ENCODE results near the gene IER2. TPM values are rescaled to one million over a fixed set of nuclear protein-coding genes. Genes with fewer than 3 reads are reported as not detected.
"Not testable (repeated sequence)": the region's sequence is repeated elsewhere in the genome, so short reads cannot be mapped to it uniquely, and the experiment has no call there.

The IER2 gene
- total RNA-seq, 8 experiments from 2014 or later = 33.2 to 61.5 (median 39.8) TPM

DNA sequence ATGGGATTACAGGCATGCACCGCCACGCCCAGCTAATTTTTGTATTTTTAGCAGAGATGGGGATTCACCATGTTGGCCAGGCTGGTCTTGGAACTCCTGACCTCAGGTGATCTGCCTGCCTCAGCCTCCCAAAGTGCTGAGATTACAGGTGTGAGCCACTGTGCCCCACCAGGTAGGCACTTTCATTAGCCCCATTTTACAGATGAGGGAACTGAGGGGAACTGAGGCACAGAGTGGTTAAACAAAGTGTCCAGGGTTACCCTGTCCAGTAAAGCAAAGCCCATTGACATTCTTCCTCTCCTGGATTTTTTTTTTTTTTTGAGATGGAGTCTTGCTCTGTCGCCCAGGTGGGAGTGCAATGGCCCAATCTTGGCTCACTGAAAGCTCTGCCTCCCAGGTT lies 15.9 kb downstream of the IER2 start:
- in situ Hi-C loops (cut with MboI; ENCODE audit: low pct_unique_long_range_greater_than_20kb in 2 of 9, low sequenced_read_pairs in 9 of 9, unreplicated experiment in 9 of 9); H3K27ac ChIP-seq; ATAC-seq (replicated peaks in 6 of 8); H3K4me3 ChIP-seq: not testable (repeated sequence)
- 100% methylated on average over 1 to 2 of the region's 3 CpGs; no CpG with 5 or more reads in 4 of the 10 experiments for WGBS, 10 experiments
- H3K4me1 ChIP-seq (replicated peaks in 1 of 2) = peaks cover 28 to 29% of the 10 kb centered on the region in 2 donors

DNA sequence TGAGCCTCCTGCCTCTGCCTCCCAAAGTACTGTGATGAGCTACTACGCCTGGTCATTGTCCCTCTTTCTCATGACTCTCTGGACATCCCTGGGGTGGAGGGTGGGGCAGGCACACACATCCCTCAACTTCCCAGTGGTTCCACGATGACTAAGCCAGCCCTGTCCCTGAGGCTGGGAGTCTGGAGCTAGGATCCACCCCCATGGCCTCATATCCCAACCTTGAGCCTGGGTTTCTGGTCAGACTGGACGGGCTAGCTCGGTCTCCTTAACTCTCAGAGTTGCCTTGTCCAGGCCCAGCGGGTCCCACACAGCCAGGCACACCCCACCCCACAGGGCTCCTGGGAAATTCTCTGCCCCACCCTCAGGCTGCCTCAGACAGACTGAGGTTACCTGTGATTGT lies 19.6 kb downstream of the IER2 start:
- in situ Hi-C loops (cut with MboI; ENCODE audit: low pct_unique_long_range_greater_than_20kb in 2 of 9, low sequenced_read_pairs in 9 of 9, unreplicated experiment in 9 of 9) = no loop called here
- Histone ChIP-seq H3K27ac (no peak overlapping the region), H3K4me1 (replicated peaks in 1 of 2) (peaks cover 15 to 22% of the 10 kb centered on the region in 2 donors), H3K4me3 (no peak overlapping the region)
- peak in 3 of 8 experiments; percentile 7 to 41 (median 33) for ATAC-seq (replicated peaks in 6 of 8)
- WGBS, 10 experiments = 0 to 100% (median 80%) methylated on average over 1 to 2 of the region's 5 CpGs; no CpG with 5 or more reads in 5 of the 10 experiments

DNA sequence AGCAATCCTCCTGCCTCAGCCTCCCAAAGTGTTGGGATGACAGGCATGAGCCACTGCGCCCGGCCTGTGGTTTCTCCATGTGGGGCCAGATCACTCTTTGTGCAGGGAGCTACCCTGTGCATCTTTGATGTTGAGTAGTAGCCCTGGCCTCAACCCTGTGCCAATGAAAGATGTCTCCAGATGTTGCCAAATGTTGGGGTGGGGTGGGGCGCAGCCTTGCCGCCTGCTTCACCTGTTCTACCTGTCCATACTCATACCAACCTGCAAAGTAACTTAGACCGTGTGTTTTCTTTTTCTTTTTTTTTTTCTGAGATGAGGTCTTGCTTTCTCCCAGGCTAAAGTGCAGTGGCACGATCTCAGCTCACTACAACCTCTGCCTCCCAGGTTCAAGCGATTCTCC lies 20.9 kb downstream of the IER2 start:
- Histone ChIP-seq H3K4me1 (replicated peaks in 1 of 2) (peaks cover 9 to 16% of the 10 kb centered on the region in 2 donors), H3K4me3 (no peak overlapping the region), H3K27ac (no peak overlapping the region)
- no peak for ATAC-seq (replicated peaks in 6 of 8)
- in situ Hi-C loops (cut with MboI; ENCODE audit: low pct_unique_long_range_greater_than_20kb in 2 of 9, low sequenced_read_pairs in 9 of 9, unreplicated experiment in 9 of 9) = no loop called here
- 77 to 100% (median 97%) methylated on average over 1 to 5 of the region's 7 CpGs; no CpG with 5 or more reads in 1 of the 10 experiments for WGBS, 10 experiments

DNA sequence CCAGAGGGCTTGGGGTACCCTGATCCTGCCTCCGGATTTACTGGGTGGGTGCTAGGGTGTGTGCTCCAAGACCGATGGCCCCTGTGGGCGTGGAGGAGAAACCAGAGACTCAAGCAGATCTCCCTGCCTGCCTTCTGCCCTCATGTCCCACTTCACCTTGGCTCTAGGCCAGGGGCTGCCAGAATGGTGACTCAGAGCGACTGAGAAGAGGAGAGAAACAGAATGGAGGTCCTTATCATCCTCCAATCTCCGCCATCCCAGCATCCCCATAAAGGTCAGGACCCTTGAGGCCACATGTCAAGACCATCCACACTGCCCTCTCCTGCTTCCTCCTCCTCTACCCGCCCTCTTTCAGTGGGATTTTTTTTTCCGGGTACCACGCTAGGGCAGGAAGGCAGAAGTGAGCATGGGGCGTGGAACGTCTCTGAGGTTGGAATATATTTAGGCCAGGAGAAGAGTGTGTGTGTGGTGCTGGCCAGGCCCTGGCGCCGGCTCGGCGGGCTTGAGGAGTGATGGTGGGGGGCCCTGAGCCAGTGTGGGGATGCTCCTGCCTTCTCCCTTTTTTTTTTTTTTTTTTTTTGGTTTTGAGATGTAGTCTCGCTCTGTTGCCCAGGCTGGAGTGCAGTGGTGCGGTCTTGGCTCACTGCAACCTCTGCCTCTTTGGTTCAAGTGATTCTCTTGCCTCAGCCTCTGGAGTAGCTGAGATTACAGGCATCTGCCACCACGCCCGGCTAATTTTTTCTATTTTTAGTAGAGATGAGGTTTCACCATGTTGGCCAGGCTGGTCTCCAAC lies 22.3 kb downstream of the IER2 start:
- 13 to 93% (median 40%) methylated on average over 2 to 5 of the region's 18 CpGs; no CpG with 5 or more reads in 5 of the 10 experiments for WGBS, 10 experiments
- peaks cover 3 to 11% of the 10 kb centered on the region in 2 donors for H3K4me1 ChIP-seq (replicated peaks in 1 of 2)
- no peak overlapping the region for H3K27ac ChIP-seq
- in situ Hi-C loops (cut with MboI; ENCODE audit: low pct_unique_long_range_greater_than_20kb in 2 of 9, low sequenced_read_pairs in 9 of 9, unreplicated experiment in 9 of 9) = no loop called here
- no peak overlapping the region for H3K4me3 ChIP-seq
- peak in 6 of 8 experiments; percentile 8 to 57 (median 30) for ATAC-seq (replicated peaks in 6 of 8)

DNA sequence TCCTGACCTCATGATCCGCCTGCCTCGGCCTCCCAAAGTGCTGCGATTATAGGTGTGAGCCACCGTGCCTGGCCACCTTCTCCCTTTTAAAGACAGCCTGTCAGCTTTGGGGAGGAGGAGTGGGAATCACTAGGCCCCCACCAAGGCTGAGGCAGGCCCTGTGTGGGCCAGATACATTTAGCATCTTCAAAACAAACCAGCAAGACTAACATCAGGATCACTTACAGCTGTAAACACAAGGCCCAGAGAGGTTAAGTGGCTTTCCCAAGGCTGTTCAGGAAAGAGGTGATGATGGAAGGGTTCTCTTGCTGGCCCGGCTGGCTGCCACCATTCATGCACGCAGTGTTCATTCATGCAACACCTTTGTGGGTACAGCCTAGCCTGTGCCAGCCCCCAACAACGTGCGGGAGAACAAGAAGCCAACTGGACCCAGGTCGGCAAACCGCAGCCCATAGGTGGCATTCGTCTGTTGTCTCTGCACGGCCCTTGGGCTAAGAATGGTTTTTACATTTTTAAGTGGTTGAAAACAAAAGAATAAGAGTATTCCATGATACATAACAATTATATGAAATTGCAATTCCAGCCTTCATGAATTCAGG lies 23.0 kb downstream of the IER2 start:
- H3K27ac ChIP-seq = no peak overlapping the region
- H3K4me1 ChIP-seq (replicated peaks in 1 of 2) = peaks cover 0 to 6% of the 10 kb centered on the region in 2 donors
- H3K4me3 ChIP-seq = no peak overlapping the region
- 44 to 100% (median 87%) methylated on average over 3 to 9 of the region's 12 CpGs; no CpG with 5 or more reads in 3 of the 10 experiments for WGBS, 10 experiments
- in situ Hi-C loops (cut with MboI; ENCODE audit: low pct_unique_long_range_greater_than_20kb in 2 of 9, low sequenced_read_pairs in 9 of 9, unreplicated experiment in 9 of 9) = no loop called here
- no peak for ATAC-seq (replicated peaks in 6 of 8)

DNA sequence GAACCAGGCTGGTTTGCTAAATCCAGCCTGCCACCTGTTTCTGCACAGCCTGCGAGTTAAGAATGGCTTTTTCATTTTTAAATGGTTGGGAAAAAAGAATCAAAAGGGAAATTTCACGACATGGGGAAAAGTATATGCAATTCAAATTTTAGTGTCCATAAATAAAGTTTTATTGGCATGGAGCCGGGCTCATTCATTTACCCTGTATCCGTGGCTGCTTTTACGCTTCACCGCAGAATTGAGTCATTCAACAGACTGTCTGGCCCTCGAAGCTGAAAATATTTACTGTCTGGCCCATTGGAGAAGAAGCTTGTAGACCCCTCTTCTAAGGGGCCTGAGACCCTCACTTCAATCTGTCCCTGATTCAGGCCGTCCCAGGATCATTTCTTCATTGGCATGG lies 26.1 kb downstream of the IER2 start:
- 0 to 75% (median 38%) methylated on average over 1 to 6 of the region's 8 CpGs; no CpG with 5 or more reads in 2 of the 10 experiments for WGBS, 10 experiments
- ATAC-seq (replicated peaks in 6 of 8) = peak in 1 of 8 experiments; percentile 35
- Histone ChIP-seq H3K4me1 (replicated peaks in 1 of 2) (peaks cover 0 to 6% of the 10 kb centered on the region in 2 donors), H3K27ac (no peak overlapping the region), H3K4me3 (no peak overlapping the region)
- in situ Hi-C loops (cut with MboI; ENCODE audit: low pct_unique_long_range_greater_than_20kb in 2 of 9, low sequenced_read_pairs in 9 of 9, unreplicated experiment in 9 of 9) = no loop called here

DNA sequence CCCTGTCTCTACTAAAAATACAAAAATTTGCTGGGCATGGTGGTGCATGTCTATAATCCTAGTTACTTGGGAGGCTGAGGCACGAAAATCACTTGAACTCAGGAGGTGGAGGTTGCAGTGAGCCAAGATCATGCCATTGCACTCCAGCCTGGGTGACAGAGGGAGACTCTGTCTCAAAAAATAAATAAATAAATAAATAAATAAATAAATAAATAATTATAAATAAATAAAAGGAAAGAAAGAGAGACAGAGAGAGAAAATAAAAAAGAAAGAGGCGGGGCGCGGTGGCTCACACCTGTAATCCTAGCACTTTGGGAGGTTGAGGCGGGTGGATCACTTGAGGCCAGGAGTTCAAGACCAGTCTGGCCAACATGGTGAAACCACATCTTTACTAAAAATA lies 27.4 kb downstream of the IER2 start:
- H3K4me3 ChIP-seq; H3K27ac ChIP-seq; ATAC-seq (replicated peaks in 6 of 8); in situ Hi-C loops (cut with MboI; ENCODE audit: low pct_unique_long_range_greater_than_20kb in 2 of 9, low sequenced_read_pairs in 9 of 9, unreplicated experiment in 9 of 9); H3K4me1 ChIP-seq (replicated peaks in 1 of 2): not testable (repeated sequence)
- WGBS, 10 experiments = 60 to 100% (median 93%) methylated on average over 1 to 5 of the region's 5 CpGs; no CpG with 5 or more reads in 2 of the 10 experiments

DNA sequence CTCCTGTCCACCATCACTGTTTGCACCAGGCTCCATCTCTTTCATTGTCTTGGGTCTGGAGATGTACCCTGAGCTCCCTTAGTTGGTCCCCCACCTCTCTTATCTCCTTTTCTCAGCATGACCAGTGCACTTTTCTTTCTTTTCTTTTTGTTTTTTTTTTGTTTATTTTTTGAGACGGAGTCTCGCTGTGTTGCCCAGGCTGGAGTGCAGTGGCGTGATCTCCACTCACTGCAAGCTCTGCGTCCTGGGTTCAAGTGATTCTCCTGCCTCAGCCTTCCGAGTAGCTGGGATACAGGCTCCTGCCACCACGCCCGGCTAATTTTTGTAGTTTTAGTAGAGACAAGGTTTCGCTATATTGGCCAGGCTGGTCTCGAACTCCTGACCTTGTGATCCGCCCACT lies 28.1 kb downstream of the IER2 start:
- H3K27ac ChIP-seq; in situ Hi-C loops (cut with MboI; ENCODE audit: low pct_unique_long_range_greater_than_20kb in 2 of 9, low sequenced_read_pairs in 9 of 9, unreplicated experiment in 9 of 9); H3K4me3 ChIP-seq; ATAC-seq (replicated peaks in 6 of 8); H3K4me1 ChIP-seq (replicated peaks in 1 of 2): not testable (repeated sequence)
- WGBS, 10 experiments = 71 to 97% (median 93%) methylated on average over 4 to 9 of the region's 10 CpGs; no CpG with 5 or more reads in 1 of the 10 experiments

DNA sequence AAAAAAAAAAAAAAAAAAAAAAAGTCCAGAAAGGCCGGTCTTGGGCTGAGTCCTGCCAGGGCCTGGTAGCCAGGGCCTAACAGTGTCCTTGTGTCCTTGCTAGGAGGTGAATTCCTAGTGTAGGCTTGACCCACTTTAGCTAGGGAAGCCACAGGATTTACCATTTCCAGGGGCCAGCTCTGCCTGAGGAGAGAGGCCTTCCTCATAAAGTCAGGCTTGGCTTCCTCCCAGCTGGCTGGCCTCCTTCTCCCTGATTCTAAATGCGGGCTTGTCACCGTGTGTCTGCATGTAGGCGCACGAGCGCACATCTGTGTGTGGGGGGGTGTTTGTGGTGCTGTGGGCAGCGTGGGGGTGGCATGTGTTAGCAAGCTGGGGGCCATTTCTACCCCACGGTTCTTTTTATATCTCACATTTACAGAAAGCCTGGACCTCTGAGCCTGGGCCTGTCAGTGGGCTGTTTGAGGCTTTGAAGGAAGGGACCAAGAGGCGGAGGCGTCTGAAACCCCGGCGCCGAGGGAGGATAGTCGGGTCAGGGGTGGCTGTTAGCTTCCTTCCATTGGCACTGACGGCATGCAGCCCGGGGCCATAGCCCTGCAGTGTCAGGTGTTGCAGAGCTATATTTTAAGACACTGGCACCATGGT lies 31.7 kb downstream of the IER2 start:
- WGBS, 10 experiments = 0 to 67% (median 42%) methylated on average over 1 to 9 of the region's 16 CpGs; no CpG with 5 or more reads in 4 of the 10 experiments
- Histone ChIP-seq H3K4me3 (no peak overlapping the region), H3K4me1 (replicated peaks in 1 of 2) (peaks cover 7 to 8% of the 10 kb centered on the region in 2 donors), H3K27ac (peak overlapping the region in 1 of 2 donors; percentile 13)
- peak; percentile 57 to 90 (median 68) for ATAC-seq (replicated peaks in 6 of 8)
- in situ Hi-C loops (cut with MboI; ENCODE audit: low pct_unique_long_range_greater_than_20kb in 2 of 9, low sequenced_read_pairs in 9 of 9, unreplicated experiment in 9 of 9) = no loop called here

DNA sequence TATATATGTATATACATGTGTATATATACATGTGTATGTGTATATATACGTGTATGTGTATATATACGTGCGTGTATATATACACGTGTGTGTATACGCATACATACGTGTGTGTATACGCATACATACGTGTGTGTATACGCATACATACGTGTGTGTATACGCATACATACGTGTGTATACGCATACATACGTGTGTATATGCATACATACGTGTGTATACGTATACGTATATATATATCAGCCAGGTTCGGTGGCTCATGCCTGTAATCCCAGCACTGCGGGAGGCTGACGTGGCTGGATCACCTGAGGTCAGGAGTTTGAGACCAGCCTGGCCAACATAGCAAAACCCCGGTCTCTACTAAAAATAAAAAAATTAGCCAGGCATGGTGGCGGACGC lies 34.7 kb downstream of the IER2 start:
- H3K4me1 ChIP-seq (replicated peaks in 1 of 2); H3K27ac ChIP-seq; in situ Hi-C loops (cut with MboI; ENCODE audit: low pct_unique_long_range_greater_than_20kb in 2 of 9, low sequenced_read_pairs in 9 of 9, unreplicated experiment in 9 of 9); H3K4me3 ChIP-seq; ATAC-seq (replicated peaks in 6 of 8): not testable (repeated sequence)
- WGBS, 10 experiments = 70 to 100% (median 96%) methylated on average over 2 to 15 of the region's 23 CpGs; no CpG with 5 or more reads in 4 of the 10 experiments

DNA sequence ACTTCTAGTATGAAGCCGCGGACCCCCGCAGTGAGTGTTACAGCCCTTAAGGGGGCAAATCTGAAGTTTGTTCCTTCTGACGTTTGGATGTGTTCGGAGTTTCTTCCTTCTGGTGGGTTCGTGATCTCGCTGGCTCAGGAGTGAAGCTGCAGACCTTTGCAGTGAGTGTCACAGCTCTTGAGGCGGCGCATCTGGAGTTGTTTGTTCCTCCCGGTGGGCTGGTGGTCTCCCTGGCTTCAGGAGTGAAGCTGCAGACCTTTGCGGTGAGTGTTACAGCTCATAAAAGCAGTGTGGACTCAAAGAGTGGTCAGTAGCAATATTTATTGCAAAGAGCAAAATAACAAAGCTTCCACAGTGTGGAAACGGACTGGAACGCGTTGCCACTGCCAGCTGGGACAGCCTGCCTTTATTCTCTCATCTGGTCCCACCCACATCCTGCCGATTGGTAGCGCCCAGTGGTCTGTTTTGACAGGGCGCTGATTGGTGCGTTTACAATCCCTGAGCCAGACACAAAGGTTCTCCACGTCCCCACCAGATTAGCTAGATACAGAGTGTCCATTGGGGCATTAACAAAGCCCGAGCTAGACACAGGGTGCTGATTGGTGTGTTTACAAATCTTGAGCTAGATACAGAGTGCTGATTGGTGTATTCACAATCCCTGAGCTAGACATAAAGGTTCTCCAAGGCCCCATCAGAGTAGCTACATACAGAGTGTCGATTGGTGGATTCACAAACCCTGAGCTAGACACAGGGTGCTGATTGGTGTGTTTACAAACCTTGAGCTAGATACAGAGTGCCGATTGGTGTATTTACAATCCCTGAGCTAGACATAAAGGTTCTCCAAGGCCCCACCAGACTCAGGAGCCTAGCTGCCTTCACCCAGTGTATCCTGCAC lies 35.8 kb downstream of the IER2 start:
- WGBS, 10 experiments = 75 to 100% (median 87%) methylated on average over 2 to 13 of the region's 22 CpGs; no CpG with 5 or more reads in 1 of the 10 experiments
- H3K4me3 ChIP-seq; H3K27ac ChIP-seq; H3K4me1 ChIP-seq (replicated peaks in 1 of 2); in situ Hi-C loops (cut with MboI; ENCODE audit: low pct_unique_long_range_greater_than_20kb in 2 of 9, low sequenced_read_pairs in 9 of 9, unreplicated experiment in 9 of 9): not testable (repeated sequence)
- peak in 4 of 8 experiments; percentile 18 to 69 (median 42) for ATAC-seq (replicated peaks in 6 of 8)

DNA sequence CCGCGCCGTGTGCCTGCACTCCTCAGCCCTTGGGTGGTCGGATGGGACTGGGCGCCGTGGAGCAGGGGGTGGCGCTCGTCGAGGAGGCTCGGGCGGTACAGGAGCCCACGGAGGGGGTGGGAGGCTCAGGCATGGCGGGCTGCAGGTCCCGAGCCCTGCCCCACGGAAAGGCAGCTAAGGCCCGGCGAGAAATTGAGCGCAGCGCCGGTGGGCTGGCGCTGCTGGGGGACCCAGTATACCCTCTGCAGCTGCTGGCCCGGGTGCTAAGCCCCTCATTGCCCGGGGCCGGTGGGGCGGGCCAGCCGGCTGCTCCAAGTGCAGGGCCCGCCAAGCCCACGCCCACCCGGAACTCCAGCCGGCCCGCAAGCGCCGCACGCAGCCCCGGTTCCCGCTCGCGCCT lies 36.5 kb downstream of the IER2 start:
- H3K27ac ChIP-seq; ATAC-seq (replicated peaks in 6 of 8); H3K4me3 ChIP-seq; H3K4me1 ChIP-seq (replicated peaks in 1 of 2); in situ Hi-C loops (cut with MboI; ENCODE audit: low pct_unique_long_range_greater_than_20kb in 2 of 9, low sequenced_read_pairs in 9 of 9, unreplicated experiment in 9 of 9): not testable (repeated sequence)
- WGBS, 10 experiments = no CpG with 5 or more reads among the region's 38 CpGs

Measured in motor neuron (in vitro differentiated cells).